ENCODE measurements around the gene EMX1.
A peak's percentile ranks its signal among the peaks of the same experiment; 100 is the strongest.

Gene EMX1

DNA sequence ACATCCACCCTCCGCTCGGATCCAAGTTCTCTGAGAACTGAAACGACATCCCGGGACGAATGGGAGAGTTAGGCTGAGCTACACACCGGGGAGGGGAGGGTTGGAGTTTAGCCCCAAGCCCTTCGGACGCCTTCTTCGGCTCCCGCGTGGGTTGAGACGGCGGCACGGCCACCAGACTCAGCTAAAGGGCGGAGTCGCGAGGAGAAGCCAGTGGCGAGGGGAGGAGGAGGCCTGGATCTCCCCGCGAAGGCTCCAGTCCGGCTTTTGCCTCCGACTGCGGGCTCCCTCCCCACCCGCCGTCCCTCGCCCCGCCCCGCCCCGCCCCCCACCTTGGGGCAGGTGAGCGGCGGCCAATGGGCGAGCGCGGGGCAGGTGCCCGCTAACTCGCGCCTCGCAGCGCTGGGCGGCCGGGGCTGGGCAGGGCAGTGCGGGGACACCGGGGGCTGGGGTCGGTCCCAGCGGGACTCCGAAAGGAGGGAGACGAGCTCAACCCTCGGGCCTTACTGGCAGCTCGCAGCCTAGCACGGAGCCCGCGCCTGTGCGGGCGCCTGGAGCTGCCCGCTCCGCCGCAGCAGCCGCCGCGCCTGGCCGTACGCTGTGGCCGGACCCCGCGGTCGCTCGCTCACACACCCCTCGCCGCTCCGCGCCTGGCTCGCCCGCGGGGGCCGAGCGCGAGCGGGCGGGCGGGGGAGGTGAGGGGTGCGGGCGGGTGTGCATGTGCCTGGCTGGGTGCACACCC is at the start of gene EMX1:
EMX1 (plus strand) TSS at position 382 of the 739 bp plus-strand sequence; CDS start at position 716, 334 bp downstream.
- TF ChIP-seq POLR2A (IDR thresholded peaks at IDR 0.05; ENCODE audit: low read length) = no peak
- no peak for TF ChIP-seq GATA1 (IDR thresholded peaks at IDR 0.05; ENCODE audit: low read depth, low read length)
- DNase-seq = peak in 1 of 2 experiments; percentile 12

DNA sequence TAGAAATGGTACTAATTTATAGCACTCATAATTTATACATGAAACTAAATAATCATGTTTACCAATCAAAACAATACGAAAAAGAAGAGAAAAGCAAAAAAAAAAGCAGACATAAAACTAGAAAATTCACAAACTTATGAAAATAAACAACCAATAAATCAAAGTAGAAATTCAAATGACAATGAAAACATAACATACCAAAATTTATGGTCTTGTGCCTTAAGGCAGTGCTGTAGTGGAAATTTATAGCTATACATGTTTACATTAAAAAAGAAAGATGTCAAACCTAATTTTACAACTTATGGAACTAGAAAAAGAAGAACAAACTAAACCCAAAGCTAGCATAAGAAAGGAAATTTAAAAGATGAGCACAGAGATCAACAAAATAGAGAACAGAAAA is 46.3 kb upstream of the EMX1 start:
- TF ChIP-seq POLR2A (IDR thresholded peaks at IDR 0.05; ENCODE audit: low read length) (no peak), GATA1 (IDR thresholded peaks at IDR 0.05; ENCODE audit: low read depth, low read length) (no peak)
- no peak for DNase-seq

DNA sequence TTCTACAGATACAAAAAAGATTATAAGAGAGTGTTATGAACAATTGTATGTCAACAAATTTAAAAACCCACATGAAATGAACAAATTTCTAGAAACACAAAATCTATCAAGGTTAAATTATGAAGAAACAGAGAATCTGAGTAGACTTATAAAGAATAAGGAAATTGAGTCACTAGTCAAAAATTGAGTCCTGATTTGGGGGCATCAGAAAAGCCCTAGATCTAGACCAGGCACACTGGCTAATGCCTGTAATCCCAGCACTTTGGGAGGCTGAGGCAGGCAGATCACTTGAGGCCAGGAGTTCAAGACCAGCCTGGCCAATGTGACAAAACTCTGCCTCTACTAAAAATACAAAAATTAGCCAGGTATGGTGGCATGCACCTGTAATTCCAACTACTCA is 45.4 kb upstream of the EMX1 start:
- TF ChIP-seq GATA1 (IDR thresholded peaks at IDR 0.05; ENCODE audit: low read depth, low read length) (no peak), POLR2A (IDR thresholded peaks at IDR 0.05; ENCODE audit: low read length) (no peak)
- DNase-seq = no peak

DNA sequence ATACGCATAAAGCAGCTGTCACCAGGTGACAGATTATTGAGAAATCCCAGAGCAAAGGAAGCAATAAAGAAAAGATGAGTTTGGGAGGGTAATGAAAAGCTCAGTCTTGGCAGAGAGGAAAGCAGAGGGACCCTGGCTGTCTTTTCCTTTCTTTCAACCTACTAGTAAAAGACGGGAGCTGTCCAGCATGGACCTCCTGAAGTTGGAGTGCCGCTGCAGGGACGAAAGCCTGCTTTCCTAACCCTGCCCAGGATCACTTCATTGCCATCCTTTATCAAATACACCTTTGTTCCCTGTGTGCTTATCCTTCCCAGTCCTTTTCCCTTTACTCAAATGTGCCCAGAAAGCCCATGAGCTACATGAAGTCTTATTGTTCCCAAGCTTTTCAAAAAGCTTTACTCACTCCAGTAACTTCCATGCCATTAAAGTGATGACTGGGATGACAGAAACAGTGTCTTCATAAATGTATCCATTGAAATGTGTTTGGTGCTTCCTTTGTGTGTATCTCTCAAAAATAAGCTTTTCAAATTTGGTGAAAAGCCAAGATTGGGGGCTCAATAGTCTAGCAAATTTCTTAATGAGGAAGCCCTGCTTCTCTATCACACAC is 33.9 kb upstream of the EMX1 start:
- DNase-seq = peak; percentile 25 to 40
- no peak for TF ChIP-seq GATA1 (IDR thresholded peaks at IDR 0.05; ENCODE audit: low read depth, low read length)
- no peak for TF ChIP-seq POLR2A (IDR thresholded peaks at IDR 0.05; ENCODE audit: low read length)

DNA sequence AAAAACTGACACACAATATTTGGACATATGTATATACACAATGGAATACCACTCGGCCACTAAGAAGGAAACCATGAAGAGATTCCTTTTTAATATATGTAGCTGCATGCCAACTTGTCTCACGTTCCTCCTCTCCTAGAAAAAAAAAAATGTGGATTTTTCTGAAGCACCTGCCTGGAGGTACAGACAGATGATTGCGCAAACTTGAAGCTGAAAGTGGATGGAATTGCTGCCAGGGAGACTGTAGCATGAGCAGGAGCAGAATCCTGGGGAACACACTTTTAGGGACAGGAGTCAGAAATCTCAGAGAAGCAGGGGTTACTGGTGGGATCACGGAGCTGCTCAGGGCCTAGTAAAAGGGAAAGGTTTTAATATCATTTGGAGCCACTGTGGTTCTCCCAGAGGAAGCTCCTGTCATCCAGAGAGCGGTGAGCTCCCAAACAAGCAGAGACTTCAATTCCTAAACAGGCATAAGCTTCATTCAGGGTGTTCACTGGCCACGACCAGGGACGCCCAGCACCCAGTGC is 30.8 kb upstream of the EMX1 start:
- DNase-seq = no peak
- TF ChIP-seq GATA1 (IDR thresholded peaks at IDR 0.05; ENCODE audit: low read depth, low read length) = no peak
- no peak for TF ChIP-seq POLR2A (IDR thresholded peaks at IDR 0.05; ENCODE audit: low read length)

DNA sequence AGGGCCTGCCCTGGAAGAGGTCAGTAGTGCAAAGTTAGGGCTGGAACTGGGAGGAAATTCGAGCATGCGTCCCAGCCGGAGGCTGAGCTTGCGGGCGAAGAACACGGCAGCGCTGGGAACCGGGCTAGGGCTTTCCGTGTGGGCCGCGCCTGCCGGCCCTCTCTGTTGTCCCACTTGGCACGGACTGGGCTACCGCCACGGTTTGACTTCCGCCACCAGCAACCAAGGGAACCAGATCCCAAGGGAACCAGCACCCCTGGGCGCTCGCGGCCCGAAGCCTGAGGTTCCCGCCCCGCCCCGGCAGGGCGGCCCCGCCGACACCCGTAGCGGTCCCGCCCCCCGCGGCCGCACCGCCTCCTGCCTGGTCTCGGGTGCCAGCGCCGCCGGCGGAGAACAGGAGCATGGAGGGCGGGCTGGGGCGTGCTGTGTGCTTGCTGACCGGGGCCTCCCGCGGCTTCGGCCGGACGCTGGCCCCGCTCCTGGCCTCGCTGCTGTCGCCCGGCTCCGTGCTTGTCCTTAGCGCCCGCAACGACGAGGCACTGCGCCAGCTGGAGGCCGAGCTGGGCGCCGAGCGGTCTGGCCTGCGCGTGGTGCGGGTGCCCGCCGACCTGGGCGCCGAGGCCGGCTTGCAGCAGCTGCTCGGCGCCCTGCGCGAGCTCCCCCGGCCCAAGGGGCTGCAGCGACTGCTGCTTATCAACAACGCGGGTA is 30.1 kb upstream of the EMX1 start, which contains the start of gene SPR:
SPR (plus strand) TSS at position 377 of the 708 bp plus-strand sequence; CDS start at position 402, 25 bp downstream.
- TF ChIP-seq POLR2A (IDR thresholded peaks at IDR 0.05; ENCODE audit: low read length) (no peak), GATA1 (IDR thresholded peaks at IDR 0.05; ENCODE audit: low read depth, low read length) (no peak)
- DNase-seq = peak; percentile 67 to 80

DNA sequence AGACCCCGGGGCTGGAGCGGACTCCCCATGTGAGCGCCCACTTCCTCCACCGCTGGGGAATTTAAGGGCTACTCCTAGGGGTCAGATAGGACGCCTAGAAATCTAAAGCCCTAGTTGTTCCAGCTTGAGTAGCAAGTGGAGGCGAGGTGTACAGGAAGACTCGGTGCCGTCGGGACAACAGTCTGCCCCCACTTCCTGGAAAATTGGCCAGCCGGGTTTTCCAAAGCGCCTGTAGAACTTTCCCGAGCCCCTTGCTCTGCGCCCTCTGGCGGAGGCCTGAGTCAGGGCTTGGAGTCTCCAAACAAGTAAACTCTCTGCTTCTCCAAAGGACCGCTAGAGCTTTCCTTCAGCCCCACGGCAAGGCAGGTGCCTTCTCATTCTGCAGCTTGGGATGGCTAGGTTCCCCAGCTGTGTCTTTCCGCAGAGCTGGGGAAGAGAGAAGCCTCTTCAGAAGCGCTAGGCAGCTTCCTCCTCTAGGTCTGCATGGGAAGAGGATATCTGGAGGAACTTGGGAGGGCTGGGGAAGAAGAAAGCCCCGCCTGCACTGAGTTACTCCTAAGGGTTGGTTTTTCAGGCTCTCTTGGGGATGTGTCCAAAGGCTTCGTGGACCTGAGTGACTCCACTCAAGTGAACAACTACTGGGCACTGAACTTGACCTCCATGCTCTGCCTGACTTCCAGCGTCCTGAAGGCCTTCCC is 29.4 kb upstream of the EMX1 start:
- TF ChIP-seq POLR2A (IDR thresholded peaks at IDR 0.05; ENCODE audit: low read length) (no peak), GATA1 (IDR thresholded peaks at IDR 0.05; ENCODE audit: low read depth, low read length) (no peak)
- peak; percentile 50 to 68 for DNase-seq

DNA sequence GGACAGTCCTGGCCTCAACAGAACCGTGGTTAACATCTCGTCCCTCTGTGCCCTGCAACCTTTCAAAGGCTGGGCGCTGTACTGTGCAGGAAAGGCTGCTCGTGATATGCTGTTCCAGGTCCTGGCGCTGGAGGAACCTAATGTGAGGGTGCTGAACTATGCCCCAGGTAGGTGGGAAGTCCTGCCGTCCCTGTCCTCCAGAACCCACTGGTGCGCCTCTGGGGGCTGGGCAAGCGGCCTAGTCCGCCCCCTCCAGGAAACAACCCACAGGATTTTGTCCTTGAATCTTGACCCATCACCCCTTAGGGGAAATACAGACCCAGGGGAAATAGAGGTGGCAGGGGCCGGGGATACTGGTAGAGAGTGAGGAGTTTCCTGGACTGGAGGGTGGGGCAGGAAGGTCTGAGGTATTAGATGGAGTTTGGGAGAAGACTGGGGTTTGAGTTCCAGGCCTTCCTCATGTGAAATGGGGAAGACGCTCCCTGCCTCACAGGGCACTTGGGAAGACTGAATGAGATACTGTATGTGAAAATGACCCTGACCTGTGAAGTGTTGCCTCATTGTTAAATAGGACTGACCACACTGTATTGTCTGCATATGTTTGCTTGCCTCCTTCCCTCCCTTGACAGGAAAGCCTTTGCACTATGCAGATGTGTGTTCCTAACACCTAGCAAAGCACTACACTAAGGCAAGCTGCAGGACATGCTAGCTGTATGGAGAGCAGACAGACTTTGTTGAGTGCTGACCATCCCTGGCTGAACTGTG is 28.7 kb upstream of the EMX1 start:
- TF ChIP-seq POLR2A (IDR thresholded peaks at IDR 0.05; ENCODE audit: low read length) (no peak), GATA1 (IDR thresholded peaks at IDR 0.05; ENCODE audit: low read depth, low read length) (no peak)
- DNase-seq = no peak

DNA sequence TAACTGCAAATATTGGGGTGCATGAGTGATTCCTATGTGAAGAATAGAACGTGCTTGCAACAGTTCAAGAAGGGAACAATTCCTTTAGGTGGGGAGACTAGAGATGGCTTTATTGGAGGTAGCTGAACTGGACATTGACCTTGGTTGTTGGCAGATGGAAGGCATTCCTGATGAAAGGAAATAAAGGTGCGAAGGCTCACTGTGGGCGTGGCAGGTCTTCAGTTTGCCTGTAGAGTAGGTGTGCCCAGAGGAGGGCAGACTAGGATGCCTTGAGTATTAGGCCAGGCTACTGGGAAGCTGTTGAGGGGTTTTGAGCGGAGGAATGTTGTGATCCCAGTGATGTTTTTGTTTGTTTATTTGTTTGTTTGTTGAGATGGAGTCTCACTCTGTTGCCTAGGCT is 27.3 kb upstream of the EMX1 start:
- DNase-seq = no peak
- TF ChIP-seq POLR2A (IDR thresholded peaks at IDR 0.05; ENCODE audit: low read length) (no peak), GATA1 (IDR thresholded peaks at IDR 0.05; ENCODE audit: low read depth, low read length) (no peak)

DNA sequence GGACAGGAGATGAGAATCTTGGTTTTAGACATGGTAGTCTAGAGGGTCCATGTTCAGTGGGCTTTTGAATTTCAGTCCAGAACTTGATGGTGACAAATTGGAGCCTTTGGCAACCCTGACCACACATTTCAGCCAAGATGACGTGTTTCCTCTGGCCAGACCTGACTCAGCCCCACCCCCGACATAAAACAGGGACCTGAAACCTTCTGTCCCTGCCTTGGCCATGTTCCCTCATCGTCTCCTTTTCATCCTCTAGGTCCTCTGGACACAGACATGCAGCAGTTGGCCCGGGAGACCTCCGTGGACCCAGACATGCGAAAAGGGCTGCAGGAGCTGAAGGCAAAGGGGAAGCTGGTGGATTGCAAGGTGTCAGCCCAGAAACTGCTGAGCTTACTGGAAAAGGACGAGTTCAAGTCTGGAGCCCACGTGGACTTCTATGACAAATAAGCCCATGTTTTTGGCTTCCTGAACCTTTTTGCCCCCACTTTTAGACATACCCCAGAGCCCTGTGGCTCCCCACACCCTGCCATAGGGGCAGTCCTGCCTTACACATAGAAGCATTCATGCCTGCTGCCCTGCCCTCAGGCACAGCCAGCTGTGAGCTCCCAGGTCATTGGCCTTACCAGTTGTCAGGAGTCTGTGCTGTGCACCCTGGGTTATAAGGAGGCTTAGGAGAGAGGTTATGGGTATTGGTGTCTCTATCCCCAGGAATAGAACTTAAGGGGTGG is 26.1 kb upstream of the EMX1 start:
- no peak for TF ChIP-seq GATA1 (IDR thresholded peaks at IDR 0.05; ENCODE audit: low read depth, low read length)
- no peak for TF ChIP-seq POLR2A (IDR thresholded peaks at IDR 0.05; ENCODE audit: low read length)
- DNase-seq = no peak

DNA sequence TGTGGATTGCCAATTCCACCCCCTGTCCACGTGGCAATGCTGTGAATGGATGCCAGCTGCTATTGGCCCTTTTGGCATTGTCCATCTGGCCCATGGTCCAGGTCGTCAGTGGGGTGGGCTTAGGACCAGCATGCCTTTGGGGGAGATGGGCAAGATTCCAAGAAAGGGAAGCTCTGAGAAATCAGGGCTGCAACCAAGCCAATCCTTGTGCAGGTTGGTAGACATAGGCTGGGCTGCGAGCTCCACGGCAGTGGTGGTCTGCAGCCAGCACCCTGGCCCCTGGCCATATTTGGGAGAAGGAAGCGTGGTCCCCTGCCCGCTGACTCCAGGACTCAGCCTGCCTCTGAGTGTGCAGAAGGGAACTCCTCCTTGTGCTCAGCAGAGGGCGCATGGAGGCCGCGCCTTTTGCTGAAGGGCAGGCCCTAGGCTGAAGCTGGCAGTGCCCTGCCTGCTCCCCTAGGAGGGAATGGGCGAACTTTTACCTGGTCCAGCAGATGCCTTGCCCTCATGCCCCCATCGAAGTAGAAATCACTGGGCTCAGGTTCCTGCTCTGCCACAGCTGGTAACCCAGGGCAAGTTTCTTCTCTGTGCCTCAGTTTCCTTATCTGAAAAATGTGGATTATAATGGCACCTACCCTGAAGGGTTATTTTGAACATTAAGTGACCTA is 24.7 kb upstream of the EMX1 start:
- DNase-seq = peak; percentile 58 to 74
- TF ChIP-seq GATA1 (IDR thresholded peaks at IDR 0.05; ENCODE audit: low read depth, low read length) = no peak
- TF ChIP-seq POLR2A (IDR thresholded peaks at IDR 0.05; ENCODE audit: low read length) = no peak

Data from erythroblast (primary cell).